HepG2 (cell line): ENCODE measurements around the gene SIX5. TPM values are rescaled to one million over a fixed set of nuclear protein-coding genes. Genes with fewer than 3 reads are reported as not detected.
A peak's percentile ranks its signal among the peaks of the same experiment; 100 is the strongest.

Source experiments
- CBX1 ChIP-seq: IDR thresholded peaks from one replicate; pipeline ENCODE4 v1.6.1; 2016; ENCODE audit warnings: antibody characterized with exemption, low read depth
- CENPBD1 ChIP-seq: sonication (generic); formaldehyde crosslinking; IDR thresholded peaks from 2 replicates; pipeline ENCODE4 v1.8.0; 2022; ENCODE audit warnings: missing genetic modification reagents, low read depth, mild to moderate bottlenecking, borderline replicate concordance
- HMG20B ChIP-seq: conservative IDR thresholded peaks from 2 replicates; pipeline ENCODE4 v1.6.1; 2016; ENCODE audit warnings: missing genetic modification reagents, missing compliant biosample characterization
- KLF15 ChIP-seq: sonication (generic); formaldehyde crosslinking; IDR thresholded peaks from 2 replicates; pipeline ENCODE4 v1.8.1; 2023; ENCODE audit warnings: borderline replicate concordance, mild to moderate bottlenecking, inconsistent platforms, missing genetic modification reagents, mixed read lengths
- NCOA5 ChIP-seq: sonication (generic); formaldehyde crosslinking; IDR thresholded peaks from 2 replicates; pipeline ENCODE4 v1.4.0; 2020; ENCODE audit warnings: missing genetic modification reagents
- PTBP1 ChIP-seq: fragments of 200-400 bp; formaldehyde crosslinking; IDR thresholded peaks from 2 replicates; pipeline ENCODE4 v1.6.1; 2018; ENCODE audit warnings: low read length, low read depth; ENCODE audit not compliant: poor library complexity, severe bottlenecking
- RARA ChIP-seq: IDR thresholded peaks from 2 replicates; pipeline ENCODE4 v1.6.1; 2016; ENCODE audit warnings: missing genetic modification reagents, missing compliant biosample characterization
- ZBTB25 ChIP-seq: IDR thresholded peaks from 2 replicates; pipeline ENCODE4 v1.6.1; 2018; ENCODE audit warnings: missing genetic modification reagents
- ZBTB7A ChIP-seq: sonication (generic); formaldehyde crosslinking; IDR thresholded peaks from 2 replicates; pipeline ENCODE4 v1.8.0; 2022; ENCODE audit warnings: mild to moderate bottlenecking, missing genetic modification reagents
- ZNF256 ChIP-seq: sonication (generic); formaldehyde crosslinking; conservative IDR thresholded peaks from 2 replicates; pipeline ENCODE4 v1.4.0; 2020; ENCODE audit warnings: missing genetic modification reagents
- ZNF280D ChIP-seq: sonication (generic); formaldehyde crosslinking; IDR thresholded peaks from 2 replicates; pipeline ENCODE4 v1.5.1; 2020; ENCODE audit warnings: mild to moderate bottlenecking, missing genetic modification reagents
- ZNF33A ChIP-seq: sonication (generic); formaldehyde crosslinking; IDR thresholded peaks from 2 replicates; pipeline ENCODE4 v1.5.1; 2020; ENCODE audit warnings: missing genetic modification reagents, mild to moderate bottlenecking, moderate library complexity, borderline replicate concordance
- ZNF556 ChIP-seq: sonication (generic); formaldehyde crosslinking; IDR thresholded peaks from 2 replicates; pipeline ENCODE4 v1.4.0; 2020; ENCODE audit warnings: mild to moderate bottlenecking, missing genetic modification reagents, borderline replicate concordance
- ZNF674 ChIP-seq: sonication (generic); formaldehyde crosslinking; IDR thresholded peaks from 2 replicates; pipeline ENCODE4 v1.5.0; 2020; ENCODE audit warnings: low read depth, mild to moderate bottlenecking, missing genetic modification reagents
- polyA plus RNA-seq, 8 experiments: library from polyadenylated mRNA; depleted of rRNA in 3 of 8; stranded (reverse) in 7 of 8; unstranded in 1 of 8; fragments of >200 nt; fragmentation: Illumina TruSeq in 4 of 8; extraction: Trizol in 4 of 8; gene quantifications; 2 replicates each; pipeline versions ENCODE4 v1.2.1 to v1.2.3, GENCODE V29; 2011 to 2016; ENCODE audit warnings: low read depth in 4 of 8, missing spikeins in 1 of 8, mixed read lengths in 1 of 8; ENCODE audit not compliant: insufficient read depth in 1 of 8
- total RNA-seq, 5 experiments: library from RNA; depleted of rRNA; stranded (reverse); fragments of >200 nt; fragmentation: Illumina TruSeq; extraction: Trizol; gene quantifications; 2 replicates each; pipeline ENCODE4 v1.2.3, GENCODE V29; 2016; ENCODE audit warnings: low read depth in 1 of 5
- TF ChIP-seq, protein P1 (sequence below): sonication (generic); formaldehyde crosslinking; IDR thresholded peaks from 2 replicates; pipeline ENCODE4 v1.4.0; 2020; ENCODE audit warnings: missing genetic modification reagents
- TF ChIP-seq, protein P2 (sequence below): sonication (generic); formaldehyde crosslinking; IDR thresholded peaks from 2 replicates; pipeline ENCODE4 v1.4.0; 2020; ENCODE audit warnings: mild to moderate bottlenecking, missing genetic modification reagents, borderline replicate concordance
- TF ChIP-seq, protein P3 (sequence below): fragments of 450-650 bp; IDR thresholded peaks from 2 replicates; pipeline ENCODE4 v1.6.1; 2017

The SIX5 gene
- total and polyA plus RNA-seq, 2 of the 13 experiments (the other 11 are each of a cell fraction or from before 2014, with no cell fraction given), result 7.7 to 10.5 TPM

GRCh38 chr19:45770192-45771101, 1.4 kb upstream of the SIX5 start (continued):
- TF ChIP-seq ZBTB25 (CRISPR knock-in tag) (no peak; the same call in 1 of the 2 replicates), ZNF256 (peak; percentile 29), CBX1 (no peak), PTBP1 (no peak), ZNF33A (CRISPR knock-in tag) (peak; percentile 33; the same call in 1 of the 2 replicates), NCOA5 (CRISPR knock-in tag) (peak; percentile 86; the same call in 1 of the 2 replicates), RARA (CRISPR knock-in tag) (no peak), HMG20B (CRISPR knock-in tag) (0 out of 2 replicates have a peak, but pooled peaks have one; percentile 16), ZBTB7A (CRISPR knock-in tag) (no peak), KLF15 (CRISPR knock-in tag) (peak; percentile 66; the same call in 1 of the 2 replicates), ZNF556 (CRISPR knock-in tag) (peak; percentile 30; the same call in 1 of the 2 replicates), CENPBD1 (CRISPR knock-in tag) (no peak), ZNF674 (no peak), ZNF280D (CRISPR knock-in tag) (peak; percentile 85)
- TF ChIP-seq, protein P1, sequence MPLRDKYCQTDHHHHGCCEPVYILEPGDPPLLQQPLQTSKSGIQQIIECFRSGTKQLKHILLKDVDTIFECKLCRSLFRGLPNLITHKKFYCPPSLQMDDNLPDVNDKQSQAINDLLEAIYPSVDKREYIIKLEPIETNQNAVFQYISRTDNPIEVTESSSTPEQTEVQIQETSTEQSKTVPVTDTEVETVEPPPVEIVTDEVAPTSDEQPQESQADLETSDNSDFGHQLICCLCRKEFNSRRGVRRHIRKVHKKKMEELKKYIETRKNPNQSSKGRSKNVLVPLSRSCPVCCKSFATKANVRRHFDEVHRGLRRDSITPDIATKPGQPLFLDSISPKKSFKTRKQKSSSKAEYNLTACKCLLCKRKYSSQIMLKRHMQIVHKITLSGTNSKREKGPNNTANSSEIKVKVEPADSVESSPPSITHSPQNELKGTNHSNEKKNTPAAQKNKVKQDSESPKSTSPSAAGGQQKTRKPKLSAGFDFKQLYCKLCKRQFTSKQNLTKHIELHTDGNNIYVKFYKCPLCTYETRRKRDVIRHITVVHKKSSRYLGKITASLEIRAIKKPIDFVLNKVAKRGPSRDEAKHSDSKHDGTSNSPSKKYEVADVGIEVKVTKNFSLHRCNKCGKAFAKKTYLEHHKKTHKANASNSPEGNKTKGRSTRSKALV (CRISPR knock-in tag), result peak; percentile 51; the same call in 1 of the 2 replicates
- TF ChIP-seq, protein P2, sequence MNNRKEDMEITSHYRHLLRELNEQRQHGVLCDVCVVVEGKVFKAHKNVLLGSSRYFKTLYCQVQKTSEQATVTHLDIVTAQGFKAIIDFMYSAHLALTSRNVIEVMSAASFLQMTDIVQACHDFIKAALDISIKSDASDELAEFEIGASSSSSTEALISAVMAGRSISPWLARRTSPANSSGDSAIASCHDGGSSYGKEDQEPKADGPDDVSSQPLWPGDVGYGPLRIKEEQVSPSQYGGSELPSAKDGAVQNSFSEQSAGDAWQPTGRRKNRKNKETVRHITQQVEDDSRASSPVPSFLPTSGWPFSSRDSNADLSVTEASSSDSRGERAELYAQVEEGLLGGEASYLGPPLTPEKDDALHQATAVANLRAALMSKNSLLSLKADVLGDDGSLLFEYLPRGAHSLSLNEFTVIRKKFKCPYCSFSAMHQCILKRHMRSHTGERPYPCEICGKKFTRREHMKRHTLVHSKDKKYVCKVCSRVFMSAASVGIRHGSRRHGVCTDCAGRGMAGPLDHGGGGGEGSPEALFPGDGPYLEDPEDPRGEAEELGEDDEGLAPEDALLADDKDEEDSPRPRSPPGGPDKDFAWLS (CRISPR knock-in tag), result no peak
- TF ChIP-seq, protein P3, sequence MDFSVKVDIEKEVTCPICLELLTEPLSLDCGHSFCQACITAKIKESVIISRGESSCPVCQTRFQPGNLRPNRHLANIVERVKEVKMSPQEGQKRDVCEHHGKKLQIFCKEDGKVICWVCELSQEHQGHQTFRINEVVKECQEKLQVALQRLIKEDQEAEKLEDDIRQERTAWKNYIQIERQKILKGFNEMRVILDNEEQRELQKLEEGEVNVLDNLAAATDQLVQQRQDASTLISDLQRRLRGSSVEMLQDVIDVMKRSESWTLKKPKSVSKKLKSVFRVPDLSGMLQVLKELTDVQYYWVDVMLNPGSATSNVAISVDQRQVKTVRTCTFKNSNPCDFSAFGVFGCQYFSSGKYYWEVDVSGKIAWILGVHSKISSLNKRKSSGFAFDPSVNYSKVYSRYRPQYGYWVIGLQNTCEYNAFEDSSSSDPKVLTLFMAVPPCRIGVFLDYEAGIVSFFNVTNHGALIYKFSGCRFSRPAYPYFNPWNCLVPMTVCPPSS, result no peak
